ENCODE data around the gene URAD.

The URAD gene

DNA sequence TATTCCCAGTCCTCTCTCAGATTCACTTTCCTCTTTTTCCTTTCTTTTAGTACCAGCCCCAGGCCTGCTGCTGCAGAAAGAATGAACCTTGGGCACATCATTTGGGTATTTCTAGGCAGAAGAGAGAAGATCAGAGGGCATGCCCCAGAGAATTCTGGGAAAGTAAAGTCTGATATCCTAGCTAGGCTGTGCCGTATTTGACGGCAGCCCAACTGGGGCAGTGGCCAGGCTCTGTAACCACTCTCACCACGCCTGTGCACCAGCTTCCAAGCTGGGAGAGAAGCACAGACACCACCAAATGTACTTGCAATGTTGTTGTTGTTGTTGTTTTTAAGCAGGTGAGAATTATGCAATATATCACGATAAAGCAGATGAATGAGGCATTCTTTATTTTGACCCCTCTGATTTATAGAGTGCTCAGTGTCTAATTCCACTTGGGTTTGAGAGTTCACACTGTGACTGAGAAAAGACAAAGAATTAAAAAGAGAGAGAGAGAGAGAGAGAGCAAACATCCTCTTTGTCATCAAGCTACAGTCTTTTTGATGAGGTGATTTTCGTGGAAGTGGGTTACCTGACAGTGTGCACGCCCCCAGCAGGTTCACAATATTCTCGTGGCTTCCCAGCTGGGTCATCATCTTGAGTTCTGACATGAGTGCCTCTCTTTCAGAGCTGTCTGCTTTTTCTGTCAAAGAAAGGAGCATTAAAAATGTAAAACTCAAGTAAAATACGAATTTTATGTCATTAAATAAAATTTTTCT is 39.3 kb upstream of the URAD start:
- no peaks in the 10 kb centered on the region for H3K36me3 ChIP-seq (ENCODE audit: control insufficient read depth, low read length)
- no peak for TF ChIP-seq EZH2phosphoT487 (IDR thresholded peaks at IDR 0.05; ENCODE audit: borderline replicate concordance, low read length)
- TF ChIP-seq, protein P1, sequence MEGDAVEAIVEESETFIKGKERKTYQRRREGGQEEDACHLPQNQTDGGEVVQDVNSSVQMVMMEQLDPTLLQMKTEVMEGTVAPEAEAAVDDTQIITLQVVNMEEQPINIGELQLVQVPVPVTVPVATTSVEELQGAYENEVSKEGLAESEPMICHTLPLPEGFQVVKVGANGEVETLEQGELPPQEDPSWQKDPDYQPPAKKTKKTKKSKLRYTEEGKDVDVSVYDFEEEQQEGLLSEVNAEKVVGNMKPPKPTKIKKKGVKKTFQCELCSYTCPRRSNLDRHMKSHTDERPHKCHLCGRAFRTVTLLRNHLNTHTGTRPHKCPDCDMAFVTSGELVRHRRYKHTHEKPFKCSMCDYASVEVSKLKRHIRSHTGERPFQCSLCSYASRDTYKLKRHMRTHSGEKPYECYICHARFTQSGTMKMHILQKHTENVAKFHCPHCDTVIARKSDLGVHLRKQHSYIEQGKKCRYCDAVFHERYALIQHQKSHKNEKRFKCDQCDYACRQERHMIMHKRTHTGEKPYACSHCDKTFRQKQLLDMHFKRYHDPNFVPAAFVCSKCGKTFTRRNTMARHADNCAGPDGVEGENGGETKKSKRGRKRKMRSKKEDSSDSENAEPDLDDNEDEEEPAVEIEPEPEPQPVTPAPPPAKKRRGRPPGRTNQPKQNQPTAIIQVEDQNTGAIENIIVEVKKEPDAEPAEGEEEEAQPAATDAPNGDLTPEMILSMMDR (IDR thresholded peaks at IDR 0.05; ENCODE audit: low read depth, low read length, poor library complexity, severe bottlenecking) = no peak
- no peaks in the 10 kb centered on the region for H3K9me3 ChIP-seq (ENCODE audit: control insufficient read depth, insufficient read depth, low read length)

DNA sequence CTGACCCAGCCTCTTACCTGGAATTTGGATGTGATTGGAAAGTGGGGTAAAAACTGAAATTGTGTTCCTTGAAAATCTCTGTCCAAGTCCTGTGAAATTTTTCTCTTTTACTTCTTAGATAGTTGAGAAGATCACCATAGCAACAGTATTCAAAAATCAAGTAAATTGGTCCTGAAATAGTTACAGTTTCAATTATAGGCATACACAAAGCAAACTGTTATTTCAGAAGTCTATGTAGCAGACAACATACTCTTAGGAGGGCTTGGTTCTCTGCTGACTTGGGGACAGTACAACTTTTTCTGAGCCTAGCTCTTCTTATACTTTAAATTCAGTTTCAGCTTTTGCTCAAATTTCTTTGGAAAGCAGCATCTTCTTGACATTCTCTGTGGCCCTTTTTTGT is 38.6 kb upstream of the URAD start:
- no peaks in the 10 kb centered on the region for H3K4me1 ChIP-seq (ENCODE audit: control insufficient read depth, low read length)
- H3K9me2 ChIP-seq (replicated peaks; ENCODE audit: control insufficient read depth, low read length) = no peaks in the 10 kb centered on the region; the same call in 1 of the 2 replicates
- TF ChIP-seq, protein P1 (IDR thresholded peaks at IDR 0.05; ENCODE audit: low read depth, low read length, poor library complexity, severe bottlenecking) = no peak
- no peak for TF ChIP-seq EZH2phosphoT487 (IDR thresholded peaks at IDR 0.05; ENCODE audit: borderline replicate concordance, low read length)

More for the DNA sequence above, 39.3 kb upstream of the URAD start:
- Histone ChIP-seq H3K4me2 (ENCODE audit: low read length) (no peak overlapping the region), H3K4me1 (ENCODE audit: control insufficient read depth, low read length) (no peaks in the 10 kb centered on the region), H3K9me2 (replicated peaks; ENCODE audit: control insufficient read depth, low read length) (no peaks in the 10 kb centered on the region; the same call in 1 of the 2 replicates), H3K27ac (ENCODE audit: low read depth, low read length) (no peak overlapping the region), H3K27me3 (ENCODE audit: control insufficient read depth, low read length) (no peaks in the 10 kb centered on the region), H3K4me3 (ENCODE audit: low read length) (no peak overlapping the region), H3K79me2 (ENCODE audit: control insufficient read depth, low read length) (no peaks in the 10 kb centered on the region), H3F3A (ENCODE audit: control insufficient read depth, insufficient read depth) (no peaks in the 10 kb centered on the region), H4K20me1 (ENCODE audit: control insufficient read depth, insufficient read depth, low read depth, low read length) (no peaks in the 10 kb centered on the region)

DNA sequence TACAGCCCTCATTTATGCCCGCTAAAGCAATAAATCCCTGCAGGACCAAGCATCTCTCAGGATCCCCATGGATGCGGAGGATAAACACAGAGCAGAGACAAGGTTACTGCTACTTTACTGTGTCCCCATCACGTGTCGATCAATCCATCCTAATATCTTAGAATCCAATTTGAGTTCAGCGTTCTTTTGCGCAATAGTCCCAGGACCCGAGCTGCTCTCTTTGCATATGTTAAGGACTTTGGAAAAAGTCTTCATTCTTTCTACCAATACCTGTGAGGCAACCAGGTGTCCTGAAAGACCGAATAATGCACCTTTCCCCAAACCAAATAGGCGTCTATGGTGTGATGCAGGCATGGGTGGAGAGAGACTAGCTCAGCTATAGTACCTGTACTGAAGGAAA is 38.0 kb upstream of the URAD start:
- H3K9me3 ChIP-seq (ENCODE audit: control insufficient read depth, insufficient read depth, low read length) = no peaks in the 10 kb centered on the region
- no peaks in the 10 kb centered on the region for H3K27me3 ChIP-seq (ENCODE audit: control insufficient read depth, low read length)
- TF ChIP-seq EZH2phosphoT487 (IDR thresholded peaks at IDR 0.05; ENCODE audit: borderline replicate concordance, low read length) = no peak
- TF ChIP-seq, protein P1 (IDR thresholded peaks at IDR 0.05; ENCODE audit: low read depth, low read length, poor library complexity, severe bottlenecking) = no peak

More for the DNA sequence above, 38.6 kb upstream of the URAD start:
- H3K27me3 ChIP-seq (ENCODE audit: control insufficient read depth, low read length) = no peaks in the 10 kb centered on the region
- no peaks in the 10 kb centered on the region for H3F3A ChIP-seq (ENCODE audit: control insufficient read depth, insufficient read depth)
- no peak overlapping the region for H3K4me2 ChIP-seq (ENCODE audit: low read length)
- H3K36me3 ChIP-seq (ENCODE audit: control insufficient read depth, low read length) = no peaks in the 10 kb centered on the region
- no peaks in the 10 kb centered on the region for H3K79me2 ChIP-seq (ENCODE audit: control insufficient read depth, low read length)
- no peaks in the 10 kb centered on the region for H3K9me3 ChIP-seq (ENCODE audit: control insufficient read depth, insufficient read depth, low read length)
- no peaks in the 10 kb centered on the region for H4K20me1 ChIP-seq (ENCODE audit: control insufficient read depth, insufficient read depth, low read depth, low read length)
- H3K27ac ChIP-seq (ENCODE audit: low read depth, low read length) = no peak overlapping the region
- H3K4me3 ChIP-seq (ENCODE audit: low read length) = no peak overlapping the region

More for the DNA sequence above, 38.0 kb upstream of the URAD start:
- H3K36me3 ChIP-seq (ENCODE audit: control insufficient read depth, low read length) = no peaks in the 10 kb centered on the region
- no peaks in the 10 kb centered on the region; the same call in 1 of the 2 replicates for H3K9me2 ChIP-seq (replicated peaks; ENCODE audit: control insufficient read depth, low read length)
- H4K20me1 ChIP-seq (ENCODE audit: control insufficient read depth, insufficient read depth, low read depth, low read length) = no peaks in the 10 kb centered on the region
- no peaks in the 10 kb centered on the region for H3K4me1 ChIP-seq (ENCODE audit: control insufficient read depth, low read length)
- H3K27ac ChIP-seq (ENCODE audit: low read depth, low read length) = no peak overlapping the region
- no peak overlapping the region for H3K4me2 ChIP-seq (ENCODE audit: low read length)
- no peaks in the 10 kb centered on the region for H3K79me2 ChIP-seq (ENCODE audit: control insufficient read depth, low read length)
- H3K4me3 ChIP-seq (ENCODE audit: low read length) = no peak overlapping the region
- no peaks in the 10 kb centered on the region for H3F3A ChIP-seq (ENCODE audit: control insufficient read depth, insufficient read depth)
